Hematopoietic multipotent progenitor cell (in vitro differentiated cells): ENCODE results near the gene PIP5K1A. TPM values are rescaled to one million over a fixed set of nuclear protein-coding genes. Genes with fewer than 3 reads are reported as not detected.
A peak's percentile ranks its signal among the peaks of the same experiment; 100 is the strongest.
"Not testable (repeated sequence)": the region's sequence is repeated elsewhere in the genome, so short reads cannot be mapped to it uniquely, and the experiment has no call there.

Experiments used
- DNase-seq, 3 donors: peaks; one replicate each; pipeline ENCODE4 v3.0.0-alpha.2; 2011 to 2015; ENCODE audit warnings: low read depth in 2 of 3, low spot score in 2 of 3
- total RNA-seq: library from RNA; depleted of rRNA; stranded (reverse); fragments of >200 nt; gene quantifications from one replicate; pipeline ENCODE4 v1.2.3, GENCODE V29; 2012

Gene PIP5K1A
- total RNA-seq, 1 donor: 28.5 TPM

DNA sequence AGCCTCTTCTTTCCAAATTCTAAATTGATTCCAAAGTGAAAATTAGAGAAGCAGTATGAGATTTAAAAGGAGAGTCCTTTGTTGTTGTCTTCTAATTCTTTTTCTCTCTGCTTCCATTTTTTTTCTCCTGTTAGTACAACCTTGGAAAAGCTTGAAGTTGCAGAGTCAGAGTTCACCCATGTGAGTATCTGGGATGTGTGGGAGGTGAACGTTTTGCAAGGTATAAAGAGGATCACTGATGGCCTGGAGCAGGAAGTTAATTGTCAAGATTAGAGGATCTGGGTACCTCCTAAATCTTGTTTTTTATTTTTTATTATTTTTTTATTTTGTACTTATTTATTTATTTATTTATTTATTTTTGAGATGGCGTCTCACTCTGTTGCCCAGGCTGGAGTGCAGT is 48.4 kb downstream of the PIP5K1A start:
- no peak for DNase-seq

DNA sequence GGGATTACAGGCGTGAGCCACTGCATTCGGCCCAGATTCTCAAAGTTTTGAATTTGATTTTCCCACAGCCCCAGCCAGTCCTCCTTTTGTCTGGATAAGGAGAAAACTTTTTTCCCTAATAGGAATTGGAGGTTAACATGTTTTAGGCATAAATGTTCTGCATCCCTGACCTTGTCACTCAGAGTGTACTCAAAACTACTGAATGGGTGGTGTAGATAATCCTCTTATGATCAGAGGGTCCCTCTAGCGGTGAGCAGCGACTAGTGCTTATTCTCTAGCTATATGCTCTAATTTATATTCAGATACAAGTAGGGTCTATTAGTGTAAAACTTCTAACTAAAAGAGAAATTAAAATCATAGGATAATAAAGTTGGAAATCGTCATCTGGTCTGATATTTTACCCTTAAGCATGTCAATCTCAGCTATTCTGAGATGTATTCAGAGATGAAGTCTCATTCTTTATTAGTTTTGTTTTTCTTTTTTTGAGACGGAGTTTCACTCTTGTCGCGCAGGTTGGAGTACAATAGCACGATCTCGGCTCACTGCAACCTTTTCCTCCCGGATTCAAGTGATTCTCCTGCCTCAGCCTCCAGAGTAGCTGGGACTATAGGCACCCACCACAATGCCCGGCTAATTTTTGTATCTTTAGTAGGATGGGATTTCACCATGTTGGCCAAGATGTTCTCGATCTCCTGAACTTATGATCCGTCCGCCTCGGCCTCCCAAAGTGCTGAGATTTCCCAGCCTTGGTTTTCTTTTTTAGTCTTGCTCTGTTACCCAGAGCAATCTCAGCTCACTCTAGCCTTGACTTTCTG is 53.5 kb downstream of the PIP5K1A start:
- peak; percentile 41 to 87 (median 74) for DNase-seq

DNA sequence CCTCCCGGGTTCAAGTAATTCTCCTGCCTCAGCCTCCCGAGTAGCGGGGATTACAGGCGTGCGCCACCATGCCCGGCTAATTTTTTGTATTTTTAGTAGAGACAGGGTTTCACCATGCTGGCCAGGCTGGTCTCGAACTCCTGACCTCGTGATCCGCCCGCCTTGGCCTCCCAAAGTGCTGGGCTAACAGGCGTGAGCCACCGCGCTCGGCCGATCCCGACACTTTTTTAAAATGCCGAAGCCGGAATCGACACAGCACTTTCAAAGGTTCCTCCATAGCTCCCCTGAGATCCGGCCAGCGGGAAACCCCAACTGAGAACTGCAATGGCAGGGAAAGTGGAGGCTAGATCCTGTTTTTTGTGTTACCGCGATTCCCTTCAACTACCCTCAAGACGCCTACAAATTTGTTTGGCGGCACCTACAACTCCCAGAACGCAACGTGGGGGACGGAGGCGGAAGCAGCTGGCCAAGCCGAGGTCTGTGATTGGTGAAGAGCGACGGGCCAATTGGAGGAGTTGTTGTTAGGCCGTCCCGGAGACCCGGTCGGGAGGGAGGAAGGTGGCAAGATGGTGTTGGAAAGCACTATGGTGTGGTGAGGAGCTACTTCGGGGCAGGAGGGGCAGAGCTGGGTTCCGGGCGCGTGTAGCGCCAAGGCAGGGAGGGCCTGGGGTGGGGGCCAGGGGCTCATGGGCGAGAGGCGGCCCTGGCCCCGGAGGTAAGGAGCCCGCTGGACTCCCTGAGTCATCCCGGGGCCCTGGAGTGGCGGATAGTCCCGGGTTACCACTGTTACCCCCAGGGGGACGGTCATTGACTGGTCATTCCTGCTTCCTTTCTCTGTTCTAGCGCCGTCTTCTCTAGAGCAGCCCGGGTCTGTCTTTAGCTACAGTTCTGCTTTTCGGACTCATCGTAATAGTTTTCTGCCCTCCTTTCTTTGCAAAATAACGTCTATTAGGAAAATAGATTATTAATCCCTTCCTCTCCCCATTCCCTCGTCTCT is 56.2 kb downstream of the PIP5K1A start, which contains the start of gene PSMD4:
Gene PSMD4 (plus strand): TSS at position 518 of the 997 bp plus-strand sequence. CDS start 49 bp downstream, at position 567.
- DNase-seq: peak; percentile 80 to 98 (median 96)

DNA sequence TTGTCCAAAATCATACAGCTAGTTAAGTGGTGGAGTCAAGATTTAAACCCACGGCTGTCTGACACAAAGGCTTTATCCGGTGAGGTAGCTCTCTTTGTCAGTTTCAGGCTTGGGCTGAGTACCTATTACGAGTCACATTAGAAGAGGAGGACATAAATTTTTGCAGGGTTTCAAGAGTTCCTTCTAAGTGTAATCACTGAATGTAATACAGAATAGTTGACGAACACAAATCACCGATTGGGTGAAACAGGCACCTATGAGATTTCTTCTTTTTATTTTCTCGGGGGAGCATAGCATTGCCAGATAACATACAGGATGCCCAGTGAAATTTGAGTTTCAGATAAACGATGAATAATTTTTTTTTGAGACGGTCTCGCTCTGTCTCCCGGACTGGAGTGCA is 57.0 kb downstream of the PIP5K1A start:
- no peak for DNase-seq

DNA sequence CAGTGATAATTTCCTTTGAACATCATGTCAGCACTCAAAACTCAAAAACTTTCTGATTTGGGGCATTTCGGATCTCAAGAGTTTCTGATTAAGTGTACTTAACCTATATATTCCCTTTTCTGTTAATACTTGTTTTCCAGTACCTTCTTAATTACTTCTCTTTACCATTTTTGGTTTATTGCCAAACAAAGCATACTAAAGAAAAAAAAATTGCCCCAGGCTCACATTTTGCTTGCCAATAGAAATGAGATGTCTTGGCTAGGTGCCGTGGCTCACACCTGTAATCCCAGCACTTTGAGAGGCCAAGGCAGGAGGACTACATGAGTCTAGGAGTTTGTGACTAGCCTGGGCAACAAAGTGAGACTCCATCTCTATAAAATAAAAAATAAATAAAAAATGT is 61.0 kb downstream of the PIP5K1A start:
- no peak for DNase-seq

DNA sequence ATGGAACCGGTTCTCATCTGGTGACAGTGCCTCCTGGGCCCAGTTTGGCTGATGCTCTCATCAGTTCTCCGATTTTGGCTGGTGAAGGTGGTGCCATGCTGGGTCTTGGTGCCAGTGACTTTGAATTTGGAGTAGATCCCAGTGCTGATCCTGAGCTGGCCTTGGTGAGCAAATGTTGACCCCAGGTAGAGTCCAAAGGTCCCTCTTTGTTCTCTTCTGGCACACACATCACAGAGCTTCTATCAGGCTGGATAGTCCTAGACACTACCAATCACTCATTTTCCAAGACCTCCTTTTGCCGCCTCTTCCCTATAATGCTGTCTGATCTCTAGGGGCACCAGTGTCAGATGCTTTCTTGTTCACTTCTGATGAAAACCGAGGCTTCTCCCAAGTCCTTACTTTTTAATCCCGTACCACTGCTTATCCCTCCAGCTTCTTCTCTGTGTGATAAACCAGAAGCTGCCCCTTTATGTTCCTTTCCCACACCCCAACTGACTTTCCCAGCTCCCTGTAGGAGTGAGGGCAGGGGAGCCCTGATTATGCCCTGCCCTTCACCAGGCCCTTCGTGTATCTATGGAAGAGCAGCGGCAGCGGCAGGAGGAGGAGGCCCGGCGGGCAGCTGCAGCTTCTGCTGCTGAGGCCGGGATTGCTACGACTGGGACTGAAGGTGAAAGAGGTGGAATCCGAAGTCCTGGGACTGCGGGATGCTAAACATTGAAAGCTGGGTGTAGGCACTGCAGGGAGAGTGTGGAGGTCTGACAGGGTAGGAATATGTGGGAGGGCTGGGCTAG is 67.3 kb downstream of the PIP5K1A start:
- DNase-seq: no peak

DNA sequence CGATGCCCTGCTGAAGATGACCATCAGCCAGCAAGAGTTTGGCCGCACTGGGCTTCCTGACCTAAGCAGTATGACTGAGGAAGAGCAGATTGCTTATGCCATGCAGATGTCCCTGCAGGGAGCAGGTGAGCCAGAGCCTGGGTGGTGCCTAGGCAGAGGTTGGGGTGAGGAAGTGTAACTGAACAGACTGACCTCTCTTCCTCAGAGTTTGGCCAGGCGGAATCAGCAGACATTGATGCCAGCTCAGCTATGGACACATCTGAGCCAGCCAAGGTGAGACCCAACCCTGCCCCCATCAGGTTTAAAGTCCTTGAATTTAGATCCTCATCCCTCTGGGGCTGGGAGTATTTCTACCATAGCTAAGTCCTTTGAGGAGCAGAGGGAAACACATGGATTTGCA is 68.0 kb downstream of the PIP5K1A start:
- DNase-seq: no peak

DNA sequence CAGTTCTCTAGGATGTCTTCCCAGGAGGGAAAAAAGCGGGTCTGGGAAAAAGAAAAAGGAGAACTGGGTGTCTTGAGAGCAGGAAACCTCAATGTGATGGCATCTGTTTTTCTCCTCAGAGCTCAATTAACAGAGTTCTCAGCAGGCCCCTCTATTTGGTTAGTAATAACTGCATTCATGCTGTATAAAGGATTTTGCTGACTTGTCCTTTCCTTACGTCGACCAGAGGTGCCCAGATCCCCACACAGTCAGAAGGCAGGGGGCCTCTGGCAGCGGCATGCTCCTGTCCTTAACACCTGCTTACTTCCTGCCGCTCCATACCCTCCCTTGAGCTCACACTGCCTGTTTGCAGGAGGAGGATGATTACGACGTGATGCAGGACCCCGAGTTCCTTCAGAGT is 68.5 kb downstream of the PIP5K1A start:
- no peak for DNase-seq

DNA sequence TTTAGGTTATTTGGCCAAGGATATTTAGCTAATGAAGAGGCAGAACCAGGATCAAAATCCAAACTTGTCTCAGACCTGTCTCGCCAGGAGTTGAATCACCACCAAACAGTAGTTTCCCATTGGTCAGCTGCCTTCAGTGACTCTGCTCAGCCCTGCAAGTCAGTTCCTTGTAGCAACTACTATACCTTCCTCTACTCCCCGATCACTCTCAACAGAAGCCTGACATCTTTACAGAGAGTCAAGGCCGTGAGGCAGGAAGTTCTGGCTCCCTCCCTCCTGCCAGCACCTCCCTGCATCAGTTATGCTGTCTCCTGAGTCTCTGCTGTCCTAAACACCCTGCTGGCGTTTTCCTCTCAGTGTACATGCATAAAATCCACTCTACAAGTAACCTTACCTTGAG is 69.4 kb downstream of the PIP5K1A start:
- no peak for DNase-seq

DNA sequence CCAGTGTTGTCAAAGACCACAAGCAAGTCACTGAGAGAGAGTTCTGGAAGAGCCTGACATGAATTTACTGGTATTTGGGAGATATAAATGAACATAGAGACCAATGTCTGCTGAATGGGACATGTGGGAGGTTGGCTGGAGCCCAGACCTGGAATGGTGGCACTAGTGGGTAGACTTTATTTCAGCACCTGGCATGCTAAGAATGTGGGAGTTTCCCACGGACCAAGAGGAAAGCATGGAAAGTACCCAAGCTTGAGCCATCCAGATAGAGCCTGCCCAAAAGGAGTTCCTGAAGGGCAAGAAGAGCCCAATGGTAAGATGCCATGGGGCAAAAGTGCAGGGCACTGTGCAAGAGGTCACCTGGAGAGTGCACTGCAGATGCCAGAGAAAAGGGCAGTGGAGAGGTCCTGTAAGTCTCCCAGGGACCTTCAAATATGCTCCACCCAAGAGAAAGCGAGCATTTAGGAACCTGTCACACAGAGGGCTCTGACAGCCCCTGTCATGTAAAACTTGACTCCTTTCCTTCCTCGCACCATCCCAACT is 75.6 kb downstream of the PIP5K1A start:
- DNase-seq: no peak

DNA sequence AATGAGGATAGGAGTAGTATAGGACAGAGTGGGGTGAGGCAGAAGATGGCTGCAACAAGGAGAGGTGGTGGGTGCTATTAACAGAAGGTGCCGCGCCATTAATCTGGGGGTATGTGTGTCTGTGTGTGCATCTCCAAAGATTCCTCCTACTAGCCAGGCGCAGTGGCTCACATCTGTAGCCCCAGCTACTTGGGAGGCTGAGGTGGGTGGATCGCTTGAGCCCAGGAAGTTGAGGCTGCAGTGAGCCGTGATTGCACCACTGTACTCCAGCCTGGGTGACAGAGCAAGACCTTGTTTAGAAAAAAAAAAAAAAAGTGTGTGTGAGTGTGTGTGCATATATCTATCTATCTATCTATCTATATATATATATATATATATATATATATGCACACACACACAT is 77.0 kb downstream of the PIP5K1A start:
- not testable (repeated sequence) for DNase-seq

DNA sequence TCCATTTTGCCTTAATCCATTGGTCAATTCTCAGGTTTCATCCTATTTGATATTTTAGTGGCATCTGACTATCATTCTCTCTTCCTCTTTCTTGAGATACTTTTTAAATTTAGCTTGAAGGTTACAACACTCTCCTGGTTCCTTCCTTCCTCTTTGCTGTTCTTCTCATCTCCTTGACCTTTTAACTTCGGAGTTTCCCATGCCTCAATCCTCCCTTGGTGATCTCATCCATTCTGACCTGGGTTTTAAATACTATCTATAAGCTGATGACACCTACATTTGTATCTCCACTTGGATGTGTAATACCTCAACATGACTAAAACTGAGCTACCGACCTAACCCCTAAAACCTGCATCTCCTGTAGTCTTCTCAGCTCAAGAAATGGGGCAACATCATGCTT is 78.9 kb downstream of the PIP5K1A start:
- peak in 1 of 3 donors; percentile 8 for DNase-seq

DNA sequence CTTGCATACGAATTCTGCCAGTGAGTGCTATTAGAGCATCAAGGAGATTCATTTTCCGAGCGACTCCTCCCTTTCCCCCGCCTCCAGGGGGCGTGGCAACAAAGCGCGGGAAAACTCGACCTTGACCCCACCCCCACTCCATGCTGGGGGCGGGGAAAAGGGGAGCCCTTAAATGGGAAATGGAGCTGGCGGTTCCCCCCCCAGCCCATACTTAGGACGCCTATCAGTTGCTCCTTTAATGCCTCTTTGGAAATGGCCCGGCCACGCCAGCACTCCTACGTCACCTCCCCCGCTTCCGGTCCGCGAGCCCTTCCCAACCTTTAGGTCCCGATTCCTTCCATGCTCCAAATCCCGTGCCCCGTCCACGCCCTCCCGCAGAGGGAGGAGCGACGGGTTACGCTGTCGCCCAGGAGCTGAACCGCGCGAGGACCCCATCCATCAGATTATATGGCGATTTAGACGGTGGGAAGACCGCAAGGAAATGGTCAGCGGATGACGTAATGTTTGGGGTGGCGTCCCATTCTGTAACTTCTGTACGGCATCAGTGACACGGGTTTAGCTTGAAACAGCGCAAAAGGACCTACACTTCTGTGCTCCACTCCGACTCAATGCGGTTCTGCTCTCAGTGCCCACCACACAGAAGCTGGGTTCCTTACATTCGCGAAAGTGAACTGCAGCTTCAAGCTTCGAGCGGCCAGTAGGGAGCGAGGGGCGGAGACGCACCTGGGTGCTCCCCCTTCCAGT is 83.0 kb downstream of the PIP5K1A start:
- DNase-seq: peak; percentile 93 to 98 (median 95)

DNA sequence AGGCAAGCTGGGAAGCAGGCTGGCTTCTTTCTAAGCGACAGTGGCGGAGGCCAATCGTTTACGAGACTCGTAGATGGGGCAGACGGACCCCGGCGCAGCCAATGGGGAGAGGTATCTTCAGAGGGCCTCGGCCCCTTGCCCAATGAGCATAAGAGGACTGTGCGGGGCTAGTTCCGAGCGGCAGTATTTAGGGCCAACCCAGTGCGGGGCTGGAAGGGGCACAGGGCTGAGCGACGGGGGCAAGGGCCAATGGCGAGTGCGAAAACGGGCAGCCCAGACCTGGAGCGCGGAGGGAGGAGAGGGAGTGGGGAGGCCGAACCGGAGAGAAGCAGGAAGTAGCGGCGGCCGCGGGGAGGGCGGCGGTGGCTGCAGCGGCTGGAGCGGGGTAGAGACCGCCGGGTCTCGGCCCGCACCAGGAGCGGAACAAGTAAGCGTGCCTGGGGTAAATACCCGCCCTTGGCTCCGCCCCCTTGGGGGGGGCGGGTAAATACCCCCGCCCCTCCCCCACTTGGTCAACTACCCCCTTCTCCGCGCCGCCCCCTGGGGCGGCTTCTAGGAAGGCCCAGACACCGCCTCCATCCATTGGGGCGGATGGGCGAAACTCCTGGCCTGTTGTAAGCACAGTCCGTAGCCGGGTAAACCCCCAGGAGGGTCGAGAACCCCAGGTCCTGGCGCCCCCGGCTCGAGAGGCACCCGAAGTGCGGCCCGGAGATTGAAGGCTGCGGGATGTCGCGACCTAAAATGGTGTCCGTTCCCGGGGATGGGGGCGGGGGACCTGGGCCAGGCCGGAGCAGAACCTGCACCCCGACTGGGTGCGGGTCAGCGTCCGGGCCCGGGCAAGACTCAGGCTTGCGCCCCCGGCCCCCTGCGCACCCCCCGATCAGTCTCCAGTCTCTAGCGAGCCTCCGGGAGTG is 83.9 kb downstream of the PIP5K1A start, which contains the start of gene ZNF687:
Gene ZNF687 (plus strand): TSS at position 331 of the 914 bp plus-strand sequence. CDS start 3,993 bp downstream, outside the sequence.
- DNase-seq: peak; percentile 94 to 100 (median 100)

DNA sequence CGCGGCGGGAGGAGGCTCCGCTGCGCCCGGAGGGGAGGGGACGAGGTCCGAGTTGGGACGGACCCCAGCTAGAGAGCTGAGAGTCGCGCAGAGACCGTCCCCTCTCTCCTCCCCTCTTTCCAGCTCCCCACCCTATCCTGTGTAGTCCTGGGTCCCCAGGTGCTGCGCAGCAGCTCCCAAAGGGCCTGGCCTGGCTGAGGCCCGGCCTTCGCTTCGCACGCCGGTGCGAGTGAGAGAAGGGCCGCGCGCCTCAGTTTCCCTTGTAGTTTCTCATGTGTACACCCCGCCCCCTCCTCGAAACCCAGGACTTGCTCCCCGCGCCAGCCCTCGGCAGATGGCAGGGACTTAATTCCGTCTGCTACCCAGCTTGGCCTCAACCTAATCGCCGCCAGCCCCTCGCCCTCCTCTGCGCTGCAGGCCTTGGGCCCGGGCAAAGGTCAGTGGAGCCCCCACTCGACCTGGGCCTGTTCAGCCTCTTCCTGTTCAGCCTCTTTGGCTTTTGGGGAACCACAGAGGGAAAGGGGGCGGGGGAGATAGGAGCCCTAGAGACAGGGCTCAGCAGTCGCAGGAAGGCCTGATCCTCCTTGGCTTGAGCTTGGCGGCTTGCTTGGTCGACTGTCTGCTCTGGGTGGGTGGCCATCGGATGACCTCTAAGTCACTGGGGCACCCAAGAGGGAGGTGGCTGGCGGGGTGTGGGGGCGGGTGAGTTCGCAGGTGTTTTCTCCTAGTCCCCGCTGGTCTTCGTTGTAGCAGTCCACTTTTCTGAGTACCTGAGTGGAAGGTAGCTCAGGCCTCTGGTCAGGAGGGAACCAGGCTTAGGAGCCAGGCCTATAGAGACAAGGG is 84.8 kb downstream of the PIP5K1A start:
- peak; percentile 24 to 50 (median 47) for DNase-seq

DNA sequence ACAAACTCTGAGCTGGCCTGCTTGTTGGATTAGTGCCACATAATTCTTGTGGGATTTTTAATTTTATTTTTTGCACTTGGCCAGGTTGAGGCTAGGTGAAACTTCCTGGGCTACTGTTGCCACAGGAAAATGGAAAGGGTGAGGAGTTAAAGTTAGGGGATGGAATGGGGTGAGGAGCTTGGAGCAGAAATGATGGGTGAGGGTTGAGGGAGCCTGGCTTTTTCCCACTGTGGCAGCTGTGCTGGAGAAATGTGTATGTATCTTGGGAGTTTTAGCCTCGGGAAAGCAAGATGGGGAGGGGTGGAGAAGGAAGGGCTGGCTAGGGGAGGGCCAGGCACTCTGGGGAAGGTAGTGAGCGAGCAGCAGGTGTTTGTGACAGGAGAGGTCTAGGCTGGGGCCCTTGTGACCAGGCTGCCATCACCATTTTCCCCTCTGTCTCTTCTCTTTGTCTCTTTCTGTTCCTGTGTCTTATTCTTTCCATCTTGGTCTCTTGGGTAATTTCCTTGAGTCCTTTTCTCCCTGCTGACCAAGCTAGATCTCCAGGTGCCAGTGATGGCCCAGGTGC is 85.7 kb downstream of the PIP5K1A start:
- no peak for DNase-seq
